Mesothelial cell of epicardium (in vitro differentiated cells): Measurements from ENCODE around the gene SRM. TPM values are rescaled to one million over a fixed set of nuclear protein-coding genes. Genes with fewer than 3 reads are reported as not detected.

Source experiments
- DNase-seq, 2 experiments: peaks; one replicate each; pipeline ENCODE4 v3.0.0; 2021; ENCODE audit warnings: low spot score in 2 of 2; ENCODE audit not compliant: unreplicated experiment in 2 of 2
- H3K27ac Mint-ChIP-seq: 2 replicates; pipeline ENCODE4 v1.8.0; 2021; ENCODE audit warnings: mixed read lengths
- H3K27me3 Mint-ChIP-seq: 2 replicates; pipeline ENCODE4 v1.8.0; 2021; ENCODE audit warnings: low read depth, mixed read lengths
- H3K36me3 Mint-ChIP-seq: 2 replicates; pipeline ENCODE4 v1.8.0; 2021; ENCODE audit warnings: mixed read lengths
- H3K4me1 Mint-ChIP-seq: 2 replicates; pipeline ENCODE4 v1.8.0; 2021; ENCODE audit warnings: mixed read lengths
- H3K4me3 Mint-ChIP-seq: 2 replicates; pipeline ENCODE4 v1.8.0; 2021; ENCODE audit warnings: mild to moderate bottlenecking, moderate library complexity, mixed read lengths
- H3K9me3 Mint-ChIP-seq: 2 replicates; pipeline ENCODE4 v1.8.0; 2021; ENCODE audit warnings: mixed read lengths
- total RNA-seq: library from RNA; stranded (reverse); gene quantifications from 3 replicates; pipeline ENCODE4 v1.2.1, GENCODE V29; 2021
- TF ChIP-seq, protein P1 (sequence below): fragments of 200-600 bp; sonication (generic); IDR thresholded peaks from one replicate; pipeline ENCODE4 v1.5.0; 2021; ENCODE audit warnings: antibody characterized with exemption; ENCODE audit not compliant: unreplicated experiment

The SRM gene
- total RNA-seq, 1 donor from 2014 or later, result 61.4 TPM

DNA sequence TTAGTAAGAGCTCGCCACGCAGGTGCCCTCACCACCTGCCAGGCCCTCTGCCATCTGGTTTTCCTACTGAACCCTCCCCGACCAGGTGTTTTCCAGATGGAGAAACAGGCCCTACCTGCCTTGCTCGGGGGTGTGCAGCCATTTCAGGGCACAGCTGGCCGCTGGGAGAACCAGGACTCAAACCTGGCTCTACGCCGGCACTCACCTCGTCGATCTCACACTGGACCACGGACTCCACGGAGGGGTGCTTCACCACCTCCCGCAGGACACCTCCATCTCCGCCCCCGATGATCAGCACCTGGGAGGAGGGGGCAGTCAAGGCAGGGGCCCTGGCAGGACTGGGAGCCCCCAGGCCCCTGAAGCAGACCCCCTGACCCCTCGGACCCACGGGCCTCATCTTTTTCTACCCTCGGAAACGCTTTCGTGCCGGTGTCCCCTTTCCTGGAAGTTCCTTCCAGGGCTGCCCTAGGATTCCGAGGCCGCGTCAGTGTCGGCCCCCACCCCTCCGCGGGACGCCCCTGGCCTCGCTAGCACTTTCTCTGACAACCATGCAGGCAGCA lies 1.1 kb downstream of the SRM start:
- no peaks in the 10 kb centered on the region for H3K27me3 Mint-ChIP-seq
- DNase-seq, result no peak
- H3K9me3 Mint-ChIP-seq, result no peaks in the 10 kb centered on the region
- H3K36me3 Mint-ChIP-seq, result peaks cover 4% of the 10 kb centered on the region
- peak overlapping the region; percentile 85 for H3K27ac Mint-ChIP-seq
- H3K4me1 Mint-ChIP-seq, result peaks cover 16% of the 10 kb centered on the region
- TF ChIP-seq, protein P1, sequence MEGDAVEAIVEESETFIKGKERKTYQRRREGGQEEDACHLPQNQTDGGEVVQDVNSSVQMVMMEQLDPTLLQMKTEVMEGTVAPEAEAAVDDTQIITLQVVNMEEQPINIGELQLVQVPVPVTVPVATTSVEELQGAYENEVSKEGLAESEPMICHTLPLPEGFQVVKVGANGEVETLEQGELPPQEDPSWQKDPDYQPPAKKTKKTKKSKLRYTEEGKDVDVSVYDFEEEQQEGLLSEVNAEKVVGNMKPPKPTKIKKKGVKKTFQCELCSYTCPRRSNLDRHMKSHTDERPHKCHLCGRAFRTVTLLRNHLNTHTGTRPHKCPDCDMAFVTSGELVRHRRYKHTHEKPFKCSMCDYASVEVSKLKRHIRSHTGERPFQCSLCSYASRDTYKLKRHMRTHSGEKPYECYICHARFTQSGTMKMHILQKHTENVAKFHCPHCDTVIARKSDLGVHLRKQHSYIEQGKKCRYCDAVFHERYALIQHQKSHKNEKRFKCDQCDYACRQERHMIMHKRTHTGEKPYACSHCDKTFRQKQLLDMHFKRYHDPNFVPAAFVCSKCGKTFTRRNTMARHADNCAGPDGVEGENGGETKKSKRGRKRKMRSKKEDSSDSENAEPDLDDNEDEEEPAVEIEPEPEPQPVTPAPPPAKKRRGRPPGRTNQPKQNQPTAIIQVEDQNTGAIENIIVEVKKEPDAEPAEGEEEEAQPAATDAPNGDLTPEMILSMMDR, result no peak
- H3K4me3 Mint-ChIP-seq, result peak overlapping the region; percentile 93

DNA sequence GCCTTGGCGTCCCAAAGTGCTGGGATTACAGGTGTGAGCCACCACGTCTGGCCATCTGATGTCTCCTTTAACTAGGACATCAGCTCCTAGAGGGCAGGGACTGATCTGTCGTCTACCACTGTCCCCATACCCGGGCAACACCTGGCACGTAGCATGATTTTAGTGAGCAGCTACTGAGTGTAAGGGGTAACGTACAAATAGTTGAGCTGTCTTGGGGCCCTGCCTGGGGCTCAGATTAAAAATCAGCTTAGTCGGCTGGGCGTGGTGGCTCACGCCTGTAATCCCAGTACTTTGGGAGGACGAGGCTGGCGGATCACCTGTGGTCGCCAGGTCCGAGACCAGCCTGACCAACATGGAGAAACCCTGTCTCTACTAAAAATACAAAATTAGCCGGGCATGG lies 1.8 kb downstream of the SRM start:
- peaks cover 4% of the 10 kb centered on the region for H3K36me3 Mint-ChIP-seq
- no peaks in the 10 kb centered on the region for H3K27me3 Mint-ChIP-seq
- H3K4me1 Mint-ChIP-seq, result peaks cover 16% of the 10 kb centered on the region
- TF ChIP-seq, protein P1, result no peak
- H3K4me3 Mint-ChIP-seq, result peak overlapping the region; percentile 93
- no peak for DNase-seq
- H3K9me3 Mint-ChIP-seq, result no peaks in the 10 kb centered on the region
- no peak overlapping the region for H3K27ac Mint-ChIP-seq

DNA sequence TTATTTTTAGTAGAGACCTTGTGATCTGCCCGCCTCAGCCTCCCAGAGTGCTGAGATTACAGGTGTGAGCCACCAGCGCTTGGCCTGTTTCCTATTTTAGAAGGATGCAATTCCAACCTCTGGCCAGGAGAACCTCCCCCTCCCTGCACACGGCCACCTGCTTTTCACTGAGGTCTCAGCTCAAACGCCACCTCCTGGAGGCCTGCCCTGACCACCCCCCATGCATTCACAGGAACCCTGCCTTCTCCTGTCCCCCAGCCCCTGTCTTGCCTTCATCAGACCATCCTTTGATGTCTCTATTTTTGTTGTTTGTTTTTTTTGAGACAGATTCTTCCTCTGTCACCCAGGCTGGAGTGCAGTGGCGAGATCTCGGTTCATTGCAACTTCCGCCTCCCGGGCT lies 2.3 kb downstream of the SRM start:
- no peak for DNase-seq
- H3K27me3 Mint-ChIP-seq, result no peaks in the 10 kb centered on the region
- H3K4me1 Mint-ChIP-seq, result peaks cover 16% of the 10 kb centered on the region
- H3K4me3 Mint-ChIP-seq, result peak overlapping the region; percentile 28
- TF ChIP-seq, protein P1, result no peak
- H3K36me3 Mint-ChIP-seq, result peaks cover 3% of the 10 kb centered on the region
- H3K9me3 Mint-ChIP-seq, result no peaks in the 10 kb centered on the region
- no peak overlapping the region for H3K27ac Mint-ChIP-seq

DNA sequence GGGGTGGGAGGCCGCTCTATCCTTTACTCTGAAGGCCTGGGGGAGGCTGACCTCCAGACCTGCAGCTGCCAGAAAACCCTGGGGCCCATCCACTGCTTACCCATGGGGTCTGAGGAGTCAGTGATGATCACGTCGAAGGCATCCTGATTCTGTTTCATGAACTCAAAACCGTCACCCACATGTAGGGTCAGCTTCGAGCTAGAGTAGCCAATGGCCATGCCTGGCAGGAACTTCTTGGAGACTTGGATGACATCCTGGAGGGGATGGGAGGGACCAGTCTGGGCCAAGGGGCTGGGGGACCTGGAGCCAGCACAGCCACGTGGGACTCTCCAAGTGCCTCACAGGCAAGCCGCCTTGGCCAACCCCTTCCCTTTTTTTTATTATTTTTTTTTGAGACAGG lies 3.3 kb downstream of the SRM start:
- H3K4me1 Mint-ChIP-seq, result peaks cover 16% of the 10 kb centered on the region
- H3K27me3 Mint-ChIP-seq, result peaks cover 6% of the 10 kb centered on the region
- no peaks in the 10 kb centered on the region for H3K9me3 Mint-ChIP-seq
- no peak for DNase-seq
- TF ChIP-seq, protein P1, result no peak
- H3K27ac Mint-ChIP-seq, result no peak overlapping the region
- H3K4me3 Mint-ChIP-seq, result no peak overlapping the region
- H3K36me3 Mint-ChIP-seq, result peaks cover 3% of the 10 kb centered on the region

DNA sequence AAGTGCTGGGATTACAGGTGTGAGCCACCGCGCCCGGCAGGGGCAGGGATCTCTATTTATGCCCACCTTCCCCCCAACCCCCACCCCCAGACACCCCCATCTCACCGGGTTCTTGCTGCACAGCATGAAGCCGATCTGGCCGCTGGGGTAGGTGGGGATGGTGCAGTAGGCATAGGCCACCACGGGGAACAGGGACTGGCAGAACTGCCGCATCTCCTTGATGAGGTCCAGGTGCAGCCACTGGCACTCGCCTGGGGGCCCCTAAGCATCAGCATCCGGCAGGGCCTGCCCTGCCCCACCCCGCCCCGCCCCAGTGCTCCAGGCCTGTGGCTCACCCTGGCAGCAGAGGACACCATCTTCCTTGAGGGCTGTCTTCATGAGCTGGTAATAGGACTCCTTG lies 4.1 kb downstream of the SRM start:
- Mint-ChIP-seq H3K27me3 (peaks cover 9% of the 10 kb centered on the region), H3K9me3 (no peaks in the 10 kb centered on the region), H3K27ac (no peak overlapping the region), H3K4me3 (no peak overlapping the region), H3K36me3 (peaks cover 3% of the 10 kb centered on the region), H3K4me1 (peaks cover 11% of the 10 kb centered on the region)
- TF ChIP-seq, protein P1, result no peak
- no peak for DNase-seq

DNA sequence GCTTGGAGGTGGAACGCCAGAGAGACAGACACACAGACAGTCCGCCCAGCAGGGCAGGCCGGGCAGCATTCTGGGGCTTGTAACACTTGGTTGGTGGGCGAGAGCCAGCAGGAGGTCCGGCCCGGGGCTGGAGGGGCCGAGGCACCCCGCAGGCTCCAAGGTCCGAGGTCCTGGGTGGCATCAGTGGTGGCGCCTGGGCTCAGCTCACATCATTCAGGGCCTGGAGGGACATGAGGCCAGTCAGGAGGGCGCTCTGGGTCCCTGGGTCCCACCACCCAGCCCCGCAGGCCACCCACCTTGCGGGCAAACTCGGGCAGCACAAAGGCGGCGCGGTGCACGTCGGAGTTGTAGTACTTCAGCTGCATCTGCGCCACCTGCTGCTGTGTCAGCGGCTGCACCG lies 5.2 kb downstream of the SRM start:
- Mint-ChIP-seq H3K36me3 (peaks cover 3% of the 10 kb centered on the region), H3K4me3 (no peak overlapping the region)

More for the DNA sequence above, 5.2 kb downstream of the SRM start:
- H3K27ac Mint-ChIP-seq, result no peak overlapping the region
- DNase-seq, result no peak
- TF ChIP-seq, protein P1, result no peak
- peaks cover 9% of the 10 kb centered on the region for H3K27me3 Mint-ChIP-seq
- no peaks in the 10 kb centered on the region for H3K9me3 Mint-ChIP-seq
- peaks cover 8% of the 10 kb centered on the region for H3K4me1 Mint-ChIP-seq
